CD8-positive, alpha-beta memory T cell (primary cell): ENCODE measurements around the gene DEFB131B. TPM values are rescaled to one million over a fixed set of nuclear protein-coding genes. Genes with fewer than 3 reads are reported as not detected.
A peak's percentile ranks its signal among the peaks of the same experiment; 100 is the strongest.
"Not testable (repeated sequence)": the region's sequence is repeated elsewhere in the genome, so short reads cannot be mapped to it uniquely, and the experiment has no call there.

Experiments used
- CTCF ChIA-PET: fragments of 350-600 bp; sonication (Branson Sonifier 250); formaldehyde crosslinking; loops from one replicate; lab custom pipeline; 2021; ENCODE audit warnings: antibody characterized with exemption; lab: Charles Lee
- POLR2A ChIA-PET: fragments of 350-600 bp; sonication (Branson Sonifier 250); formaldehyde crosslinking; loops from one replicate; lab custom pipeline; 2021; ENCODE audit warnings: antibody characterized with exemption; lab: Charles Lee
- DNase-seq, 5 donors: peaks; one replicate each; pipeline versions ENCODE4 v3.0.0 to v3.0.0-alpha.2; 2020 to 2022; ENCODE audit warnings: mixed read lengths in 1 of 5
- H3K27ac ChIP-seq: one replicate; pipeline ENCODE4 v1.7.0; 2013; ENCODE audit warnings: low read depth, mild to moderate bottlenecking, low read length, moderate library complexity
- H3K27me3 ChIP-seq: 2 replicates; pipeline ENCODE4 v1.7.0; 2013; ENCODE audit warnings: low read length, mild to moderate bottlenecking; ENCODE audit not compliant: insufficient read depth, poor library complexity, severe bottlenecking
- H3K36me3 ChIP-seq: 2 replicates; pipeline ENCODE4 v1.7.0; 2013; ENCODE audit warnings: mild to moderate bottlenecking, low read length, moderate library complexity; ENCODE audit not compliant: insufficient read depth
- H3K4me1 ChIP-seq: 2 replicates; pipeline ENCODE4 v1.7.0; 2013; ENCODE audit warnings: mild to moderate bottlenecking, low read length, moderate library complexity; ENCODE audit not compliant: insufficient read depth
- H3K4me3 ChIP-seq: 2 replicates; pipeline ENCODE4 v1.7.0; 2013; ENCODE audit warnings: mild to moderate bottlenecking, low read length
- H3K9me3 ChIP-seq: 2 replicates; pipeline ENCODE4 v1.7.0; 2013; ENCODE audit warnings: mild to moderate bottlenecking, low read length
- H3K27ac Mint-ChIP-seq, 8 donors: one replicate each; pipeline ENCODE4 v1.8.0; 2020 to 2021; ENCODE audit warnings: mixed read lengths in 8 of 8, mild to moderate bottlenecking in 6 of 8, inconsistent platforms in 3 of 8, moderate library complexity in 3 of 8
- H3K27me3 Mint-ChIP-seq, 2 donors: one replicate each; pipeline ENCODE4 v1.8.0; 2020 to 2021; ENCODE audit warnings: mixed read lengths in 2 of 2, mild to moderate bottlenecking in 1 of 2, moderate library complexity in 1 of 2
- H3K36me3 Mint-ChIP-seq, 3 donors: one replicate each; pipeline ENCODE4 v1.8.0; 2020 to 2021; ENCODE audit warnings: mixed read lengths in 3 of 3, inconsistent platforms in 1 of 3, mild to moderate bottlenecking in 1 of 3
- H3K4me1 Mint-ChIP-seq, 3 donors: one replicate each; pipeline ENCODE4 v1.8.0; 2020 to 2021; ENCODE audit warnings: mixed read lengths in 3 of 3, inconsistent platforms in 1 of 3, mild to moderate bottlenecking in 1 of 3
- H3K4me3 Mint-ChIP-seq, 7 donors: one replicate each; pipeline ENCODE4 v1.8.0; 2020 to 2021; ENCODE audit warnings: mixed read lengths in 7 of 7, mild to moderate bottlenecking in 6 of 7, moderate library complexity in 4 of 7, inconsistent platforms in 2 of 7
- H3K9me3 Mint-ChIP-seq, 5 donors: one replicate each; pipeline ENCODE4 v1.8.0; 2020 to 2022; ENCODE audit warnings: mixed read lengths in 5 of 5, mild to moderate bottlenecking in 3 of 5, moderate library complexity in 2 of 5, inconsistent platforms in 1 of 5
- polyA plus RNA-seq: library from polyadenylated mRNA; unstranded; fragments of 300-500 nt; fragmentation: Illumina TruSeq; gene quantifications from one replicate; pipeline ENCODE4 v1.2.3, GENCODE V29; 2021
- total RNA-seq, 2 experiments: library from RNA; stranded (reverse); gene quantifications; one replicate each; pipeline ENCODE4 v1.2.3, GENCODE V29; 2021

DEFB131B gene
- total and polyA plus RNA-seq, 3 experiments from 2014 or later, result not detected

DNA sequence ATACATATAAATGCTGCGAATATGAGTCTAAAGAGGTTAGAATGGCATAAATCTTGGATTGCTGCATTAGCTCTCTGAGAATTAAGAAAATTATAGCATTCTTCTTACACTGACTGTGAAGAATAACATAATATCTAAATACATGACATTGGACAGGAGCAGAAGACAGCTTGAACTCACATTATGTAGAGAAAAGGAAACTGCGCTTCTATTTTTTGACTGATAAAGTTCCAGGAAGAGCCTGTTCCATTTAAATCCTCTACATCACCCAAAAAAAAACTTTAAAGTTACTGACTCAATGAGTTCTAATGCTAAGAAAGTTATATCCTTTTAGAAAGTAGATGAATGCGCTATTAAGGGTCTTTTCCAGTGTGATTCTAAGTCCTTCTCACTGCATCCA is 17.4 kb upstream of the DEFB131B start:
- H3K4me1 ChIP-seq, H3K4me3 Mint-ChIP-seq, H3K36me3 ChIP-seq, H3K27me3 ChIP-seq, H3K27ac Mint-ChIP-seq, POLR2A ChIA-PET, H3K4me1 Mint-ChIP-seq, H3K27me3 Mint-ChIP-seq, H3K27ac ChIP-seq, H3K9me3 ChIP-seq, H3K36me3 Mint-ChIP-seq, H3K4me3 ChIP-seq, CTCF ChIA-PET, H3K9me3 Mint-ChIP-seq, DNase-seq: not testable (repeated sequence)

DNA sequence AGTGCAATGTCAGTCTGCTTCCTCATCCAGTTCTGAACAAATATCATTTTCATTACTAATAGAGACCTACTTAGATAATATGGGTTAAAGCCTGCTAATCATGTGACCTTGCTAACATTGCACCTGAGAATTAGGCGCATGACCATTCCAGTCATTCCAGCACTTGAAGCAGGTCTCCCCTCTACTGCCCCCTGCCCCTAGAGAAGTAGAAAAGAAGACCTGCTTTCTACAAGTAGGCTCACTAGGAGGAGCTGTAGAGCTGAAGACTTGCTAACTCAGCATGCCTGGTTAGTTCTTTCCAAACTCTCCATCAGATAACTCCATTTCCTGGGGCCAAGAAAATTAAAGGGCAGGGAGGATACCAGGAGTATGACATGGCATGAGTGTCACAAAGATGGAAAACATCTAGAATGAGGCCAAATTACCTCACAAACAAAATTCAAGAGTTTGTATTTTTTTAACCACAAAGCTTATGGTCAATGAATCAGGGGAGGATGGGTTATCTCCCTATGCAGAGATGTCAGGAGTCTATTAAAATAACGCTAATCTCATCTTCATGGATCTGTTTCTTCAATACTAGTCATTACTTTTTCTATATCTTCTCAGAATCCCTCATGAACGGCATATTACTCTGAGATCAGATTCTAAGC is 14.2 kb upstream of the DEFB131B start:
- H3K9me3 ChIP-seq, H3K9me3 Mint-ChIP-seq, POLR2A ChIA-PET, H3K4me1 ChIP-seq, H3K4me1 Mint-ChIP-seq, H3K4me3 Mint-ChIP-seq, H3K36me3 ChIP-seq, H3K27me3 Mint-ChIP-seq, H3K27ac ChIP-seq, CTCF ChIA-PET, H3K27me3 ChIP-seq, H3K4me3 ChIP-seq, H3K36me3 Mint-ChIP-seq, H3K27ac Mint-ChIP-seq: not testable (repeated sequence)
- DNase-seq, result peak in 1 of 5 donors; percentile 10

DNA sequence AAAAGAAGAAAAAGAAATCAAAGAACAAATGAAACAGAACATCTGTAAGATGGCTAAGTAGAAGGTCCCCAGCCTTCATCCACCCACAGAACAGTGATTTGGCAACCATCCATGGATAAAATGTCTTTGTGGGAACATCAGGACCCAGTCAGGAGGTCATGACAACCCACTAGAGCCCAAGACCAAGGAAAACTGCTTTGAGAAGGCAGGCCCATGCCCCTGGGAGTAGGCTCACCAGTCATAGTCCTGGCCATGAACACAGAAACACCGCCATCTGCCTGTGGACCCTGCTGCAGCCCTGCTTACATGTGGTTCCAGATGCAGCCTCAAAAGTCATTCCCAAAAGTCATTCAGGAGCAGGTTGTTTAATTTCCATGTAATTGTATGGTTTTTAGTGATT is 11.0 kb upstream of the DEFB131B start:
- H3K9me3 Mint-ChIP-seq, H3K27me3 Mint-ChIP-seq, H3K4me3 ChIP-seq, H3K9me3 ChIP-seq, POLR2A ChIA-PET, H3K27me3 ChIP-seq, H3K27ac ChIP-seq, H3K36me3 ChIP-seq, H3K4me1 Mint-ChIP-seq, H3K27ac Mint-ChIP-seq, H3K4me1 ChIP-seq, CTCF ChIA-PET, DNase-seq, H3K36me3 Mint-ChIP-seq, H3K4me3 Mint-ChIP-seq: not testable (repeated sequence)

DNA sequence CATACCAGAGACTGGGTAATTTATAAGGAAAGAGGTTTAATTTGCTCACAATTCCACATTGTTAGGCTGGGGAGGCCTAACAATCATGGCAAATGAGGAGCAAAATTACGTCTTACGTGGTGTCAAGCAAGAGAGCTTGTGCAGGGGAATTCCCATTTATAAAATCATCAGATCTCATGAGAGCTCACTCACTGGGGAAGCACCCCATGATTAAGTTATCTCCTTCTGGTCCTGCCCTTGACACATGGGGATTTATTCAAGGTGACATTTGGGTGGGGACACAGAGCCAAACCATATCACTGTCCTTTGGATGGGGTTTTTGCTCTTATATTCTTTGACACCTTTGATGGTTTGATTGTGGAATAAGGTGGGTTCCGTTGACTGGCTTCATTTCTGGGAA is 8.3 kb upstream of the DEFB131B start:
- H3K27me3 Mint-ChIP-seq, H3K27ac Mint-ChIP-seq, H3K4me1 ChIP-seq, DNase-seq, H3K4me1 Mint-ChIP-seq, H3K36me3 Mint-ChIP-seq, H3K9me3 Mint-ChIP-seq, H3K4me3 ChIP-seq, POLR2A ChIA-PET, CTCF ChIA-PET, H3K9me3 ChIP-seq, H3K4me3 Mint-ChIP-seq, H3K27me3 ChIP-seq, H3K27ac ChIP-seq, H3K36me3 ChIP-seq: not testable (repeated sequence)

DNA sequence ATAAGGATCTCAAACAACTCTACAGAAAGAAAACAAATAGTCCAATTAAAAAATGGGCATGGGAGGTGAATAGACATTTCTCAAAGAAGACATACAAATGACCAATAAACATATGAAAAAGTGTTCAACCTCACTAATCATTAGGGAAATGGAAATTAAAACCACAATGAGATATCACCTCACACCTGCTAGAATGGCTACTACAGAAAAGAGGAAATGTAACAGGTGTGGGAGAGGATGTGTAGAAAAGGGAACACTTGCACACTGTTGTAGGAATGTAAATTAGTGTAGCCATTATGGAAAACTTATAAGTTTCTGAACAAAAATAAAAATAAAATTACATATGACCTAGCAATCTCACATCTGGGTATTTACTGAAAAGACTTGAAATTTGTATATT is 7.6 kb upstream of the DEFB131B start:
- H3K27ac Mint-ChIP-seq, H3K4me1 ChIP-seq, H3K4me3 Mint-ChIP-seq, H3K9me3 Mint-ChIP-seq, CTCF ChIA-PET, H3K36me3 ChIP-seq, H3K27ac ChIP-seq, H3K27me3 Mint-ChIP-seq, H3K27me3 ChIP-seq, DNase-seq, H3K4me1 Mint-ChIP-seq, POLR2A ChIA-PET, H3K9me3 ChIP-seq, H3K4me3 ChIP-seq: not testable (repeated sequence)
- H3K36me3 Mint-ChIP-seq, result peaks cover 3 to 10% (median 6%) of the 10 kb centered on the region in 3 donors

DNA sequence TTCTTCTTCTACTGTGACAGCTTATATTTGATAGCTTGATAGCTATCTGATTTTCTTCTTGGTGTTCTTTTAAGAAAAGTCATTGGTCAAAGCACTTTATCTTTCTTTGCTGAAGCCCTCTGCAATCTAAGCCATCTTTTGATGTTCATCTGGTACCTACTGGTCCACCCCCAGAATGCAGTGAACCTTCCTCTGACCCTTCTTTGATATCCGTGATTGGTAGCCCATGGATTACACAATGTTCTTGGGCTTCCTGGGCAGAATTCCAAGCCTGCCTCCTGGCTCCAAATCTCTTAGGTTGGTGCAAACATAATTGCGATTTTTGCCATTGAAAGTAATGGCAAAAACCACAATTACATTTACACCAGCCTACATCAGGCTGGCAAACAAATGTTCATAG is 2.0 kb upstream of the DEFB131B start:
- POLR2A ChIA-PET, H3K27me3 Mint-ChIP-seq, H3K4me3 ChIP-seq, H3K4me3 Mint-ChIP-seq, H3K9me3 Mint-ChIP-seq, H3K27ac ChIP-seq, H3K36me3 ChIP-seq, H3K4me1 Mint-ChIP-seq, H3K4me1 ChIP-seq, DNase-seq, H3K27me3 ChIP-seq, H3K9me3 ChIP-seq, CTCF ChIA-PET, H3K27ac Mint-ChIP-seq: not testable (repeated sequence)
- H3K36me3 Mint-ChIP-seq, result peaks cover 4 to 39% (median 12%) of the 10 kb centered on the region in 3 donors

DNA sequence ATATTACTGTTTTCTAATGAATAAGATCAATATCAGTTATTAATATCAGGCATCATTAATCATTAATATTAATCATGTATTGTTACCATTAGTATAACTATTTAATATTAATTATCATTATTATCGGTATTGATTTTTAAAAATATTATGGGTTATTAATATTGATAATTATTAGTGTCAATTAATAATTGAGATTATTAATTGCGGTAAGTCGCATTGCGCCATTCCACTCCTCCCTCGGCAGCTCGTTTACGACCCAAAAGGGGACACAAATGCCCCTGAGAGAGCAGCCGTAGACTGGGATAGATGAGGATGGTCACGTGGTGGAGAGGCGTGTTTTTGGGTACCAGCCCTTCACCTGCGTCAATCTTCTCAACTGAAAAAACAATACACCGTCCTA is 7.6 kb downstream of the DEFB131B start:
- H3K4me1 ChIP-seq, H3K9me3 Mint-ChIP-seq, H3K4me3 Mint-ChIP-seq, DNase-seq, H3K27ac Mint-ChIP-seq, H3K9me3 ChIP-seq, POLR2A ChIA-PET, H3K27ac ChIP-seq, H3K27me3 Mint-ChIP-seq, H3K36me3 ChIP-seq, CTCF ChIA-PET, H3K4me3 ChIP-seq, H3K27me3 ChIP-seq, H3K4me1 Mint-ChIP-seq: not testable (repeated sequence)
- peaks cover 4 to 16% (median 6%) of the 10 kb centered on the region in 3 donors for H3K36me3 Mint-ChIP-seq

DNA sequence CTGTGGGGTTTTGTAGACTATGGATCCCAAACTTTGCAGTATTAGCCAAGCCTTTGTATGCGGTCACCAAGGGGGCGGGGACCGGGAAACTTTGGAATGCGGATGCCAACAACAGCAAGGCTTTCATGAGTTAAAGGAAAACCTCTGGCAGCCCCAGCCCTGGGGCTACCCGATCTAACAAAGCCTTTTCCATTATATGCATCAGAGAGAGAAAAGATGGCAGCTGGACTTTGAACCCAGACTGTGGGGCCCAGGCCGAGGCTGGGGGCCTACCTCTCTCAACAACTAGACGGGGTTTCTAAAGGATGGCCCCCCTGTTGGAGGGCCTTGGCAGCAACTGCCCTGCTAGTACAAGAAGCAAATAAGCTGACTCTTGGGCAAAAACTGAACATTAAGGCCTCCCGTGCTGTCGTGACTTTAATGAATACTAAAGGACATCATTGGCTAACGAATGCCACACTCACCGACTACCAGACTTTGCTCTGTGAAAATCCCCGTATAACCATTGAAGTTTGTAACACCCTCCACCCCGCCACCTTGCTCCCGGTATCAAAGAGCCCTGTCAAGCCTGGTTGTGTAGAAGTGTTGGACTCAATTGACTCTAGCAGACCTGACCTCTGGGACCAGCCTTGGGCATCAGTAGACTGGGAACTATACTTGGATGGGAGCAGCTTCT is 10.2 kb downstream of the DEFB131B start:
- H3K9me3 ChIP-seq, H3K9me3 Mint-ChIP-seq, CTCF ChIA-PET, H3K4me3 Mint-ChIP-seq, DNase-seq, POLR2A ChIA-PET, H3K36me3 ChIP-seq, H3K4me1 Mint-ChIP-seq, H3K4me3 ChIP-seq, H3K27ac ChIP-seq, H3K4me1 ChIP-seq, H3K27me3 Mint-ChIP-seq, H3K27ac Mint-ChIP-seq, H3K27me3 ChIP-seq: not testable (repeated sequence)
- peaks cover 3 to 13% (median 8%) of the 10 kb centered on the region in 3 donors for H3K36me3 Mint-ChIP-seq
